GM21360 (cell line): ENCODE measurements around the gene EHMT1.
"Not testable (repeated sequence)": the region's sequence is repeated elsewhere in the genome, so short reads cannot be mapped to it uniquely, and the experiment has no call there.

ENCODE experiments used
- ATAC-seq: cut with Tn5 transposase; IDR thresholded peaks from one replicate; pipeline ENCODE4 v1.9.1; 2021; ENCODE audit warnings: mild to moderate bottlenecking, moderate library complexity; ENCODE audit not compliant: unreplicated experiment

Gene EHMT1

GRCh38 chr9:137837345-137838278, 218.8 kb downstream of the EHMT1 start:
- ATAC-seq: no peak

- no peak for ATAC-seq
Measured at GRCh38 chr9:137838576-137838975, 219.8 kb downstream of the EHMT1 start.

- ATAC-seq: no peak
Measured at GRCh38 chr9:137843355-137843754, 224.6 kb downstream of the EHMT1 start.

- ATAC-seq: no peak
Measured at GRCh38 chr9:137851516-137852267, 232.9 kb downstream of the EHMT1 start.

- ATAC-seq: no peak
Measured at GRCh38 chr9:137853392-137853995, 234.7 kb downstream of the EHMT1 start.

- ATAC-seq: no peak
Measured at GRCh38 chr9:137860361-137860760, 241.6 kb downstream of the EHMT1 start.

GRCh38 chr9:137865581-137866145, 246.9 kb downstream of the EHMT1 start:
- ATAC-seq: no peak

GRCh38 chr9:137866226-137867141, 247.7 kb downstream of the EHMT1 start:
- no peak for ATAC-seq

- ATAC-seq: no peak
Measured at GRCh38 chr9:137870432-137870831, 251.6 kb downstream of the EHMT1 start.

GRCh38 chr9:137872296-137872695, 253.5 kb downstream of the EHMT1 start:
- no peak for ATAC-seq

GRCh38 chr9:137873408-137873807, 254.6 kb downstream of the EHMT1 start:
- ATAC-seq: no peak

GRCh38 chr9:137873858-137874362, 255.1 kb downstream of the EHMT1 start:
- ATAC-seq: no peak

- no peak for ATAC-seq
Measured at GRCh38 chr9:137875354-137875753, 256.5 kb downstream of the EHMT1 start.

GRCh38 chr9:137875846-137876245, 257.0 kb downstream of the EHMT1 start:
- ATAC-seq: no peak

- ATAC-seq: no peak
Measured at GRCh38 chr9:137876269-137876668, 257.5 kb downstream of the EHMT1 start.

GRCh38 chr9:137876781-137877386, 258.1 kb downstream of the EHMT1 start:
- no peak for ATAC-seq

- not testable (repeated sequence) for ATAC-seq
Measured at GRCh38 chr9:137877506-137878122, 258.8 kb downstream of the EHMT1 start, which contains the start of gene CACNA1B. CACNA1B (plus strand) TSS chr9:137877782; CDS start chr9:137877934, 152 bp downstream.

- no peak for ATAC-seq
Measured at GRCh38 chr9:137878146-137878941, 259.5 kb downstream of the EHMT1 start.
